GM23338 (cell line): Measurements from ENCODE around the gene IRAK2. TPM values are rescaled to one million over a fixed set of nuclear protein-coding genes. Genes with fewer than 3 reads are reported as not detected.

ENCODE experiments used
- ATAC-seq: fragments of 200-7000 bp; cut with Tn5 transposase; 3 replicates; pipeline ENCODE4 v1.9.1; 2020
- DNase-seq: peaks from one replicate; pipeline ENCODE4 v3.0.0-alpha.2; 2015; ENCODE audit warnings: low spot score
- H2AFZ ChIP-seq: fragments of 200-600 bp; sonication (generic); 2 replicates; pipeline ENCODE4 v1.8.0; 2016; ENCODE audit warnings: antibody characterized with exemption, mild to moderate bottlenecking, moderate library complexity
- H3F3A ChIP-seq: fragments of 200-600 bp; sonication (generic); replicated peaks from 2 replicates; pipeline ENCODE4 v1.8.0; 2017; ENCODE audit warnings: antibody characterized with exemption, mixed run types, low read depth
- H3K27ac ChIP-seq: fragments of 200-600 bp; sonication (generic); 2 replicates; pipeline ENCODE4 v1.6.1; 2016; ENCODE audit warnings: low read depth
- H3K27me3 ChIP-seq: fragments of 200-600 bp; sonication (generic); 2 replicates; pipeline ENCODE4 v1.8.0; 2016; ENCODE audit warnings: mild to moderate bottlenecking, mixed run types, moderate library complexity; ENCODE audit not compliant: insufficient read depth
- H3K36me3 ChIP-seq: fragments of 200-600 bp; sonication (generic); 2 replicates; pipeline ENCODE4 v1.8.0; 2016; ENCODE audit warnings: mild to moderate bottlenecking; ENCODE audit not compliant: insufficient read depth
- H3K4me1 ChIP-seq: fragments of 200-600 bp; sonication (generic); 2 replicates; pipeline ENCODE4 v1.8.0; 2016; ENCODE audit warnings: mild to moderate bottlenecking, moderate library complexity; ENCODE audit not compliant: insufficient read depth
- H3K4me2 ChIP-seq: fragments of 200-600 bp; sonication (generic); 2 replicates; pipeline ENCODE4 v1.7.1; 2017; ENCODE audit warnings: mixed run types
- H3K4me3 ChIP-seq: fragments of 200-600 bp; sonication (generic); 2 replicates; pipeline ENCODE4 v1.6.1; 2016; ENCODE audit warnings: mixed run types
- H3K79me2 ChIP-seq: fragments of 200-600 bp; sonication (generic); replicated peaks from 2 replicates; pipeline ENCODE4 v1.8.0; 2017; ENCODE audit warnings: mild to moderate bottlenecking; ENCODE audit not compliant: insufficient read depth
- H3K9me2 ChIP-seq: fragments of 200-600 bp; sonication (generic); 2 replicates; pipeline ENCODE4 v1.8.0; 2017; ENCODE audit not compliant: insufficient read depth
- H4K20me1 ChIP-seq: fragments of 200-600 bp; sonication (generic); replicated peaks from 2 replicates; pipeline ENCODE4 v1.8.0; 2017; ENCODE audit warnings: mild to moderate bottlenecking; ENCODE audit not compliant: insufficient read depth
- H3K27ac Mint-ChIP-seq: 2 replicates; pipeline ENCODE4 v1.8.0; 2020; ENCODE audit warnings: inconsistent platforms, mild to moderate bottlenecking, moderate library complexity, mixed read lengths
- H3K27me3 Mint-ChIP-seq: 3 replicates; pipeline ENCODE4 v1.8.0; 2022; ENCODE audit warnings: low read depth, mild to moderate bottlenecking, moderate library complexity, mixed read lengths, inconsistent platforms; ENCODE audit not compliant: insufficient read depth, poor library complexity
- H3K36me3 Mint-ChIP-seq: 3 replicates; pipeline ENCODE4 v1.8.0; 2021; ENCODE audit warnings: low read depth, mild to moderate bottlenecking, inconsistent platforms, moderate library complexity, mixed read lengths
- H3K4me1 Mint-ChIP-seq: 3 replicates; pipeline ENCODE4 v1.8.0; 2020; ENCODE audit warnings: mild to moderate bottlenecking, inconsistent platforms, mixed read lengths
- H3K4me3 Mint-ChIP-seq: 3 replicates; pipeline ENCODE4 v1.8.0; 2021; ENCODE audit warnings: moderate library complexity, mild to moderate bottlenecking, inconsistent platforms, mixed read lengths
- H3K9me3 Mint-ChIP-seq: 3 replicates; pipeline ENCODE4 v1.8.0; 2020; ENCODE audit warnings: moderate library complexity, mild to moderate bottlenecking, inconsistent platforms, mixed read lengths
- CREB1 ChIP-seq: fragments of 250-450 bp; sonication (Bioruptor Pico); IDR thresholded peaks from 2 replicates; pipeline ENCODE4 v1.5.0; 2020; ENCODE audit warnings: low read depth, mild to moderate bottlenecking, moderate library complexity
- EZH2 ChIP-seq: fragments of 200-600 bp; sonication (generic); IDR thresholded peaks from one replicate; pipeline ENCODE4 v1.8.0; 2017; ENCODE audit warnings: antibody characterized with exemption, mild to moderate bottlenecking, low read depth; ENCODE audit not compliant: unreplicated experiment
- EZH2phosphoT487 ChIP-seq: fragments of 200-600 bp; sonication (generic); IDR thresholded peaks from one replicate; pipeline ENCODE4 v1.8.1; 2018; ENCODE audit warnings: antibody characterized with exemption; ENCODE audit not compliant: unreplicated experiment
- NANOG ChIP-seq: IDR thresholded peaks from 2 replicates; pipeline ENCODE4 v1.6.1; 2016; ENCODE audit warnings: antibody characterized with exemption, borderline replicate concordance
- POLR2AphosphoS5 ChIP-seq: IDR thresholded peaks from 2 replicates; pipeline ENCODE4 v1.6.1; 2016; ENCODE audit warnings: antibody characterized with exemption, low read depth
- STAT1 ChIP-seq: IDR thresholded peaks from one replicate; pipeline ENCODE4 v1.6.1; 2016; ENCODE audit warnings: antibody characterized with exemption; ENCODE audit not compliant: unreplicated experiment
- ZNF114 ChIP-seq: fragments of 250-450 bp; sonication (Bioruptor Pico); IDR thresholded peaks from 2 replicates; pipeline ENCODE4 v1.5.0; 2020; ENCODE audit warnings: mild to moderate bottlenecking, moderate library complexity
- ZNF331 ChIP-seq: fragments of 250-450 bp; sonication (Bioruptor Pico); IDR thresholded peaks from 2 replicates; pipeline ENCODE4 v1.5.0; 2020; ENCODE audit warnings: low read depth, mild to moderate bottlenecking, moderate library complexity
- polyA plus RNA-seq: library from polyadenylated mRNA; unstranded; fragments of >200 nt; fragmentation: Nextera tagmentation; extraction: Ambion mirVana; gene quantifications from 2 replicates; pipeline ENCODE4 v1.2.1, GENCODE V29; 2016
- total RNA-seq: library from RNA; depleted of rRNA; stranded (reverse); fragments of >200 nt; shearing (Covaris generic); gene quantifications from 2 replicates; pipeline ENCODE4 v1.2.3, GENCODE V29; 2014
- TF ChIP-seq, protein P1 (sequence below), 2 experiments: fragments of 200-600 bp in 1 of 2; sonication (generic) in 1 of 2; conservative IDR thresholded peaks; 2 replicates each; pipeline versions ENCODE4 v1.5.1 to v1.6.1; 2016 to 2017; ENCODE audit warnings: antibody characterized with exemption in 2 of 2, low read depth in 2 of 2, mild to moderate bottlenecking in 2 of 2, moderate library complexity in 1 of 2
- TF ChIP-seq, protein P2 (sequence below): fragments of 250-450 bp; sonication (Bioruptor Pico); IDR thresholded peaks from 2 replicates; pipeline ENCODE4 v1.5.0; 2020; ENCODE audit warnings: mild to moderate bottlenecking, moderate library complexity
- TF ChIP-seq, protein P3 (sequence below): IDR thresholded peaks from one replicate; pipeline ENCODE4 v1.6.1; 2018; ENCODE audit warnings: antibody characterized with exemption; ENCODE audit not compliant: unreplicated experiment

The IRAK2 gene
- total and polyA plus RNA-seq, 2 experiments from 2014 or later: 0.37 to 1.4 TPM

DNA sequence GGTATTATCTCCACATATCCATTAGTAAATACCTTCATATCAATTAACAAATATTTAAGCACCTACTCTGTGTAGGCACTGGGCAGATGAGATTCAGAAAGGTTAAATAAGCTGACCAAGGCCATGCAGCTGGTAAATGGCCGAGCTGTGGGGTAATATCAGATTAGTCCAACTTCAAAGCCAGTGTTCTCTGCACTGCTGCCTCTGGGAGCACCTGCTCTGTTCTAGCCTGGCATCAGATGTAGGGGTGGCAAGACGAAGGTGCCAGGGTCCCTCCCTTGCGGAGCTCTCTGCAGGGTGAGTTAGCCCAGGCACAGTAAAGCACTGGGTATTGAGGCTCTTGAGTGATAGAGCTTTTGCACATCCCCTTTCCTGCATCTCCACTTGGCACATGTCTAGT, 89.0 kb downstream of the IRAK2 start (continued):
- no peak for TF ChIP-seq ZNF114 (CRISPR knock-in tag)
- TF ChIP-seq, protein P1, sequence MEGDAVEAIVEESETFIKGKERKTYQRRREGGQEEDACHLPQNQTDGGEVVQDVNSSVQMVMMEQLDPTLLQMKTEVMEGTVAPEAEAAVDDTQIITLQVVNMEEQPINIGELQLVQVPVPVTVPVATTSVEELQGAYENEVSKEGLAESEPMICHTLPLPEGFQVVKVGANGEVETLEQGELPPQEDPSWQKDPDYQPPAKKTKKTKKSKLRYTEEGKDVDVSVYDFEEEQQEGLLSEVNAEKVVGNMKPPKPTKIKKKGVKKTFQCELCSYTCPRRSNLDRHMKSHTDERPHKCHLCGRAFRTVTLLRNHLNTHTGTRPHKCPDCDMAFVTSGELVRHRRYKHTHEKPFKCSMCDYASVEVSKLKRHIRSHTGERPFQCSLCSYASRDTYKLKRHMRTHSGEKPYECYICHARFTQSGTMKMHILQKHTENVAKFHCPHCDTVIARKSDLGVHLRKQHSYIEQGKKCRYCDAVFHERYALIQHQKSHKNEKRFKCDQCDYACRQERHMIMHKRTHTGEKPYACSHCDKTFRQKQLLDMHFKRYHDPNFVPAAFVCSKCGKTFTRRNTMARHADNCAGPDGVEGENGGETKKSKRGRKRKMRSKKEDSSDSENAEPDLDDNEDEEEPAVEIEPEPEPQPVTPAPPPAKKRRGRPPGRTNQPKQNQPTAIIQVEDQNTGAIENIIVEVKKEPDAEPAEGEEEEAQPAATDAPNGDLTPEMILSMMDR (conservative IDR thresholded peaks at IDR 0.05; ENCODE audit: low read depth in 2 of 2): no peak
- no peak for TF ChIP-seq EZH2
- no peak for TF ChIP-seq CREB1

DNA sequence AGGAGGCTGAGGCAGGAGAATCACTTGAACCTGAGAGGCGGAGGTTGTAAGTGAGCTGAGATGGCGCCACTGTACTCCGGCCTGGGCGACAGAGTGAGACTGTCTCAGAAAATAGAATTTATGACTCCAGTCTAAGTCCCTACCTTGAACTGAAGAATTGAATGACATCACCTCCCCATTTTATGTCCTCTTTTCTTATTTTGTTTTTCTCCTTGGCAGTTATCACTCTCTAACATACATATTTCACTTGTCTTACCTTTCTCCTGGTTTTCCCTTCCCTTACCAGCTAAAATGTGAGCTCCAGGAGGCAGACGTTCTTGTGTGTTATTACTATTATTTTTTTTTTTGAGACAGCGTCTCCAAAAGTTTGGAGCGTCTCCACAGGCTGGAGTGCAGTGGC, 91.1 kb downstream of the IRAK2 start:
- Histone ChIP-seq H3F3A (no peaks in the 10 kb centered on the region), H3K27ac (no peak overlapping the region), H3K36me3 (peaks cover 10% of the 10 kb centered on the region), H4K20me1 (peaks cover 5% of the 10 kb centered on the region; the same call in 1 of the 2 replicates), H2AFZ (no peak overlapping the region), H3K9me2 (no peaks in the 10 kb centered on the region), H3K4me1 (peaks cover 2% of the 10 kb centered on the region; the same call in 1 of the 2 replicates), H3K4me2 (no peak overlapping the region), H3K79me2 (peaks cover 52% of the 10 kb centered on the region), H3K4me3 (no peak overlapping the region), H3K27me3 (no peaks in the 10 kb centered on the region)
- peaks cover 3% of the 10 kb centered on the region; the same call in 1 of the 3 replicates for H3K9me3 Mint-ChIP-seq
- H3K27me3 Mint-ChIP-seq: peaks cover 4% of the 10 kb centered on the region
- H3K4me1 Mint-ChIP-seq: peaks cover 3% of the 10 kb centered on the region; the same call in 2 of the 3 replicates
- H3K36me3 Mint-ChIP-seq: peaks cover 71% of the 10 kb centered on the region
- DNase-seq: no peak
- peak overlapping the region; percentile 13; the same call in 1 of the 2 replicates for H3K27ac Mint-ChIP-seq
- no peak overlapping the region for H3K4me3 Mint-ChIP-seq
- ATAC-seq: no peak
- TF ChIP-seq STAT1 (no peak), EZH2phosphoT487 (no peak), CREB1 (no peak), ZNF114 (CRISPR knock-in tag) (no peak), NANOG (no peak), ZNF331 (CRISPR knock-in tag) (no peak), EZH2 (no peak), POLR2AphosphoS5 (no peak)
- TF ChIP-seq, protein P1 (conservative IDR thresholded peaks at IDR 0.05; ENCODE audit: low read depth in 2 of 2): no peak
- TF ChIP-seq, protein P2, sequence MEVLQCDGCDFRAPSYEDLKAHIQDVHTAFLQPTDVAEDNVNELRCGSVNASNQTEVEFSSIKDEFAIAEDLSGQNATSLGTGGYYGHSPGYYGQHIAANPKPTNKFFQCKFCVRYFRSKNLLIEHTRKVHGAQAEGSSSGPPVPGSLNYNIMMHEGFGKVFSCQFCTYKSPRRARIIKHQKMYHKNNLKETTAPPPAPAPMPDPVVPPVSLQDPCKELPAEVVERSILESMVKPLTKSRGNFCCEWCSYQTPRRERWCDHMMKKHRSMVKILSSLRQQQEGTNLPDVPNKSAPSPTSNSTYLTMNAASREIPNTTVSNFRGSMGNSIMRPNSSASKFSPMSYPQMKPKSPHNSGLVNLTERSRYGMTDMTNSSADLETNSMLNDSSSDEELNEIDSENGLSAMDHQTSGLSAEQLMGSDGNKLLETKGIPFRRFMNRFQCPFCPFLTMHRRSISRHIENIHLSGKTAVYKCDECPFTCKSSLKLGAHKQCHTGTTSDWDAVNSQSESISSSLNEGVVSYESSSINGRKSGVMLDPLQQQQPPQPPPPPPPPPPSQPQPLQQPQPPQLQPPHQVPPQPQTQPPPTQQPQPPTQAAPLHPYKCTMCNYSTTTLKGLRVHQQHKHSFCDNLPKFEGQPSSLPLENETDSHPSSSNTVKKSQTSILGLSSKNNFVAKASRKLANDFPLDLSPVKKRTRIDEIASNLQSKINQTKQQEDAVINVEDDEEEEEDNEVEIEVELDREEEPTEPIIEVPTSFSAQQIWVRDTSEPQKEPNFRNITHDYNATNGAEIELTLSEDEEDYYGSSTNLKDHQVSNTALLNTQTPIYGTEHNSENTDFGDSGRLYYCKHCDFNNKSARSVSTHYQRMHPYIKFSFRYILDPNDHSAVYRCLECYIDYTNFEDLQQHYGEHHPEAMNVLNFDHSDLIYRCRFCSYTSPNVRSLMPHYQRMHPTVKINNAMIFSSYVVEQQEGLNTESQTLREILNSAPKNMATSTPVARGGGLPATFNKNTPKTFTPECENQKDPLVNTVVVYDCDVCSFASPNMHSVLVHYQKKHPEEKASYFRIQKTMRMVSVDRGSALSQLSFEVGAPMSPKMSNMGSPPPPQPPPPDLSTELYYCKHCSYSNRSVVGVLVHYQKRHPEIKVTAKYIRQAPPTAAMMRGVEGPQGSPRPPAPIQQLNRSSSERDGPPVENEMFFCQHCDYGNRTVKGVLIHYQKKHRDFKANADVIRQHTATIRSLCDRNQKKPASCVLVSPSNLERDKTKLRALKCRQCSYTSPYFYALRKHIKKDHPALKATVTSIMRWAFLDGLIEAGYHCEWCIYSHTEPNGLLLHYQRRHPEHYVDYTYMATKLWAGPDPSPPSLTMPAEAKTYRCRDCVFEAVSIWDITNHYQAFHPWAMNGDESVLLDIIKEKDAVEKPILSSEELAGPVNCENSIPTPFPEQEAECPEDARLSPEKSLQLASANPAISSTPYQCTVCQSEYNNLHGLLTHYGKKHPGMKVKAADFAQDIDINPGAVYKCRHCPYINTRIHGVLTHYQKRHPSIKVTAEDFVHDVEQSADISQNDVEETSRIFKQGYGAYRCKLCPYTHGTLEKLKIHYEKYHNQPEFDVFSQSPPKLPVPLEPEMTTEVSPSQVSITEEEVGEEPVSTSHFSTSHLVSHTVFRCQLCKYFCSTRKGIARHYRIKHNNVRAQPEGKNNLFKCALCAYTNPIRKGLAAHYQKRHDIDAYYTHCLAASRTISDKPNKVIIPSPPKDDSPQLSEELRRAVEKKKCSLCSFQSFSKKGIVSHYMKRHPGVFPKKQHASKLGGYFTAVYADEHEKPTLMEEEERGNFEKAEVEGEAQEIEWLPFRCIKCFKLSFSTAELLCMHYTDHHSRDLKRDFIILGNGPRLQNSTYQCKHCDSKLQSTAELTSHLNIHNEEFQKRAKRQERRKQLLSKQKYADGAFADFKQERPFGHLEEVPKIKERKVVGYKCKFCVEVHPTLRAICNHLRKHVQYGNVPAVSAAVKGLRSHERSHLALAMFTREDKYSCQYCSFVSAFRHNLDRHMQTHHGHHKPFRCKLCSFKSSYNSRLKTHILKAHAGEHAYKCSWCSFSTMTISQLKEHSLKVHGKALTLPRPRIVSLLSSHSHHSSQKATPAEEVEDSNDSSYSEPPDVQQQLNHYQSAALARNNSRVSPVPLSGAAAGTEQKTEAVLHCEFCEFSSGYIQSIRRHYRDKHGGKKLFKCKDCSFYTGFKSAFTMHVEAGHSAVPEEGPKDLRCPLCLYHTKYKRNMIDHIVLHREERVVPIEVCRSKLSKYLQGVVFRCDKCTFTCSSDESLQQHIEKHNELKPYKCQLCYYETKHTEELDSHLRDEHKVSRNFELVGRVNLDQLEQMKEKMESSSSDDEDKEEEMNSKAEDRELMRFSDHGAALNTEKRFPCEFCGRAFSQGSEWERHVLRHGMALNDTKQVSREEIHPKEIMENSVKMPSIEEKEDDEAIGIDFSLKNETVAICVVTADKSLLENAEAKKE (CRISPR knock-in tag): no peak
- TF ChIP-seq, protein P3, sequence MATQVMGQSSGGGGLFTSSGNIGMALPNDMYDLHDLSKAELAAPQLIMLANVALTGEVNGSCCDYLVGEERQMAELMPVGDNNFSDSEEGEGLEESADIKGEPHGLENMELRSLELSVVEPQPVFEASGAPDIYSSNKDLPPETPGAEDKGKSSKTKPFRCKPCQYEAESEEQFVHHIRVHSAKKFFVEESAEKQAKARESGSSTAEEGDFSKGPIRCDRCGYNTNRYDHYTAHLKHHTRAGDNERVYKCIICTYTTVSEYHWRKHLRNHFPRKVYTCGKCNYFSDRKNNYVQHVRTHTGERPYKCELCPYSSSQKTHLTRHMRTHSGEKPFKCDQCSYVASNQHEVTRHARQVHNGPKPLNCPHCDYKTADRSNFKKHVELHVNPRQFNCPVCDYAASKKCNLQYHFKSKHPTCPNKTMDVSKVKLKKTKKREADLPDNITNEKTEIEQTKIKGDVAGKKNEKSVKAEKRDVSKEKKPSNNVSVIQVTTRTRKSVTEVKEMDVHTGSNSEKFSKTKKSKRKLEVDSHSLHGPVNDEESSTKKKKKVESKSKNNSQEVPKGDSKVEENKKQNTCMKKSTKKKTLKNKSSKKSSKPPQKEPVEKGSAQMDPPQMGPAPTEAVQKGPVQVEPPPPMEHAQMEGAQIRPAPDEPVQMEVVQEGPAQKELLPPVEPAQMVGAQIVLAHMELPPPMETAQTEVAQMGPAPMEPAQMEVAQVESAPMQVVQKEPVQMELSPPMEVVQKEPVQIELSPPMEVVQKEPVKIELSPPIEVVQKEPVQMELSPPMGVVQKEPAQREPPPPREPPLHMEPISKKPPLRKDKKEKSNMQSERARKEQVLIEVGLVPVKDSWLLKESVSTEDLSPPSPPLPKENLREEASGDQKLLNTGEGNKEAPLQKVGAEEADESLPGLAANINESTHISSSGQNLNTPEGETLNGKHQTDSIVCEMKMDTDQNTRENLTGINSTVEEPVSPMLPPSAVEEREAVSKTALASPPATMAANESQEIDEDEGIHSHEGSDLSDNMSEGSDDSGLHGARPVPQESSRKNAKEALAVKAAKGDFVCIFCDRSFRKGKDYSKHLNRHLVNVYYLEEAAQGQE: no peak
